Measurements from ENCODE around the gene SLC7A5.
"Not testable (repeated sequence)": the region's sequence is repeated elsewhere in the genome, so short reads cannot be mapped to it uniquely, and the experiment has no call there.

GRCh38 chr16:87909203-87909935, 40.1 kb upstream of the SLC7A5 start:
- not testable (repeated sequence) for TF ChIP-seq L3MBTL2 (conservative IDR thresholded peaks at IDR 0.05); TARDBP (IDR thresholded peaks at IDR 0.05); SP1 (IDR thresholded peaks at IDR 0.05); SUZ12 (IDR thresholded peaks at IDR 0.05); FOXM1 (IDR thresholded peaks at IDR 0.05; ENCODE audit: borderline replicate concordance); FOXA1 (IDR thresholded peaks at IDR 0.05); BHLHE40 (IDR thresholded peaks at IDR 0.05; ENCODE audit: borderline replicate concordance); NFRKB (IDR thresholded peaks at IDR 0.05); PKNOX1 (IDR thresholded peaks at IDR 0.05); HDGF (IDR thresholded peaks at IDR 0.05; ENCODE audit: borderline replicate concordance); CTBP1 (IDR thresholded peaks at IDR 0.05; ENCODE audit: borderline replicate concordance)

Data from HEK293T (cell line).